ENCODE results near the gene FLG. TPM values are rescaled to one million over a fixed set of nuclear protein-coding genes. Genes with fewer than 3 reads are reported as not detected.
"Not testable (repeated sequence)": the region's sequence is repeated elsewhere in the genome, so short reads cannot be mapped to it uniquely, and the experiment has no call there.

The FLG gene
- total and polyA plus RNA-seq, 10 of the 15 experiments (the other 5 are each of a cell fraction or from before 2014, with no cell fraction given): not detected

GRCh38 chr1:152307970-152308369 lies 17.1 kb downstream of the FLG start:
- H3K9ac ChIP-seq (ENCODE audit: control insufficient read depth, insufficient read depth, low read length); in situ Hi-C loops (cut with MboI); RAD21 ChIA-PET (ENCODE audit: unreplicated experiment); H3K4me1 ChIP-seq (ENCODE audit: control insufficient read depth, insufficient read depth, low read length); H3K4me2 ChIP-seq (ENCODE audit: control insufficient read depth, insufficient read depth); BruUV-seq (replicated peaks); H3K79me2 ChIP-seq (ENCODE audit: control insufficient read depth, insufficient read depth, low read length); H3K9me3 ChIP-seq (replicated peaks; ENCODE audit: control insufficient read depth, insufficient read depth, low read length); CTCF ChIA-PET; DNase-seq (ENCODE audit: low read depth, low spot score); H3K4me3 ChIP-seq; SMC1A ChIA-PET (ENCODE audit: uncharacterized antibody, unreplicated experiment); ATAC-seq; H3K27me3 ChIP-seq (replicated peaks in 1 of 2; ENCODE audit: control insufficient read depth in 2 of 2, insufficient read depth in 2 of 2, low read length in 1 of 2); H3K27ac ChIP-seq (ENCODE audit: control insufficient read depth, insufficient read depth); H2AFZ ChIP-seq (ENCODE audit: control insufficient read depth, low read depth, low read length); FAIRE-seq; H4K20me1 ChIP-seq (ENCODE audit: control insufficient read depth, insufficient read depth); POLR2A ChIA-PET; intact Hi-C loops (cut with micrococcal nuclease; ENCODE audit: unreplicated experiment); H3K36me3 ChIP-seq (ENCODE audit: control insufficient read depth in 2 of 2, insufficient read depth in 2 of 2, low read length in 1 of 2): not testable (repeated sequence)
- WGBS (ENCODE audit: insufficient coverage, insufficient replicate concordance, low lambda C conversion rate, missing lambda C conversion rate): 43% methylated on average over 8 of the region's 8 CpGs

- H3K27me3 ChIP-seq (replicated peaks in 1 of 2; ENCODE audit: control insufficient read depth in 2 of 2, insufficient read depth in 2 of 2, low read length in 1 of 2); H3K9me3 ChIP-seq (replicated peaks; ENCODE audit: control insufficient read depth, insufficient read depth, low read length); H3K4me3 ChIP-seq; H3K36me3 ChIP-seq (ENCODE audit: control insufficient read depth in 2 of 2, insufficient read depth in 2 of 2, low read length in 1 of 2); RAD21 ChIA-PET (ENCODE audit: unreplicated experiment); SMC1A ChIA-PET (ENCODE audit: uncharacterized antibody, unreplicated experiment); H3K9ac ChIP-seq (ENCODE audit: control insufficient read depth, insufficient read depth, low read length); POLR2A ChIA-PET; intact Hi-C loops (cut with micrococcal nuclease; ENCODE audit: unreplicated experiment); H3K4me2 ChIP-seq (ENCODE audit: control insufficient read depth, insufficient read depth); BruUV-seq (replicated peaks); in situ Hi-C loops (cut with MboI); FAIRE-seq; H3K4me1 ChIP-seq (ENCODE audit: control insufficient read depth, insufficient read depth, low read length); H3K27ac ChIP-seq (ENCODE audit: control insufficient read depth, insufficient read depth); H4K20me1 ChIP-seq (ENCODE audit: control insufficient read depth, insufficient read depth); H2AFZ ChIP-seq (ENCODE audit: control insufficient read depth, low read depth, low read length); CTCF ChIA-PET; DNase-seq (ENCODE audit: low read depth, low spot score); H3K79me2 ChIP-seq (ENCODE audit: control insufficient read depth, insufficient read depth, low read length); ATAC-seq: not testable (repeated sequence)
- WGBS (ENCODE audit: insufficient coverage, insufficient replicate concordance, low lambda C conversion rate, missing lambda C conversion rate): 55% methylated on average over 10 of the region's 10 CpGs
Measured at GRCh38 chr1:152306123-152306522, 18.9 kb downstream of the FLG start.

GRCh38 chr1:152304773-152305172 lies 20.3 kb downstream of the FLG start:
- H3K27ac ChIP-seq (ENCODE audit: control insufficient read depth, insufficient read depth); H3K4me2 ChIP-seq (ENCODE audit: control insufficient read depth, insufficient read depth); H3K4me1 ChIP-seq (ENCODE audit: control insufficient read depth, insufficient read depth, low read length); POLR2A ChIA-PET; FAIRE-seq; DNase-seq (ENCODE audit: low read depth, low spot score); H3K9me3 ChIP-seq (replicated peaks; ENCODE audit: control insufficient read depth, insufficient read depth, low read length); CTCF ChIA-PET; SMC1A ChIA-PET (ENCODE audit: uncharacterized antibody, unreplicated experiment); intact Hi-C loops (cut with micrococcal nuclease; ENCODE audit: unreplicated experiment); in situ Hi-C loops (cut with MboI); H3K4me3 ChIP-seq; H2AFZ ChIP-seq (ENCODE audit: control insufficient read depth, low read depth, low read length); H4K20me1 ChIP-seq (ENCODE audit: control insufficient read depth, insufficient read depth); H3K27me3 ChIP-seq (replicated peaks in 1 of 2; ENCODE audit: control insufficient read depth in 2 of 2, insufficient read depth in 2 of 2, low read length in 1 of 2); BruUV-seq (replicated peaks); ATAC-seq; H3K9ac ChIP-seq (ENCODE audit: control insufficient read depth, insufficient read depth, low read length); RAD21 ChIA-PET (ENCODE audit: unreplicated experiment); H3K36me3 ChIP-seq (ENCODE audit: control insufficient read depth in 2 of 2, insufficient read depth in 2 of 2, low read length in 1 of 2); H3K79me2 ChIP-seq (ENCODE audit: control insufficient read depth, insufficient read depth, low read length): not testable (repeated sequence)
- 68% methylated on average over 12 of the region's 12 CpGs for WGBS (ENCODE audit: insufficient coverage, insufficient replicate concordance, low lambda C conversion rate, missing lambda C conversion rate)

GRCh38 chr1:152303139-152303872 lies 21.7 kb downstream of the FLG start:
- FAIRE-seq; H4K20me1 ChIP-seq (ENCODE audit: control insufficient read depth, insufficient read depth); H3K4me2 ChIP-seq (ENCODE audit: control insufficient read depth, insufficient read depth); H3K4me3 ChIP-seq; BruUV-seq (replicated peaks); RAD21 ChIA-PET (ENCODE audit: unreplicated experiment); H2AFZ ChIP-seq (ENCODE audit: control insufficient read depth, low read depth, low read length); H3K27me3 ChIP-seq (replicated peaks in 1 of 2; ENCODE audit: control insufficient read depth in 2 of 2, insufficient read depth in 2 of 2, low read length in 1 of 2); H3K36me3 ChIP-seq (ENCODE audit: control insufficient read depth in 2 of 2, insufficient read depth in 2 of 2, low read length in 1 of 2); H3K4me1 ChIP-seq (ENCODE audit: control insufficient read depth, insufficient read depth, low read length); H3K79me2 ChIP-seq (ENCODE audit: control insufficient read depth, insufficient read depth, low read length); POLR2A ChIA-PET; ATAC-seq; DNase-seq (ENCODE audit: low read depth, low spot score); SMC1A ChIA-PET (ENCODE audit: uncharacterized antibody, unreplicated experiment); H3K9me3 ChIP-seq (replicated peaks; ENCODE audit: control insufficient read depth, insufficient read depth, low read length); in situ Hi-C loops (cut with MboI); intact Hi-C loops (cut with micrococcal nuclease; ENCODE audit: unreplicated experiment); H3K9ac ChIP-seq (ENCODE audit: control insufficient read depth, insufficient read depth, low read length); H3K27ac ChIP-seq (ENCODE audit: control insufficient read depth, insufficient read depth): not testable (repeated sequence)
- CTCF ChIA-PET: interaction anchor here (1.5 kb wide), 1 partner anchor 10 kb away, joined by 4 read pairs; no protein-coding TSS in a partner anchor
- 65% methylated on average over 23 of the region's 25 CpGs for WGBS (ENCODE audit: insufficient coverage, insufficient replicate concordance, low lambda C conversion rate, missing lambda C conversion rate)
